BE2C (cell line): ENCODE measurements around the gene AFDN. TPM values are rescaled to one million over a fixed set of nuclear protein-coding genes. Genes with fewer than 3 reads are reported as not detected.

Experiments used
- DNase-seq: peaks from one replicate; pipeline ENCODE4 v3.0.0-alpha.2; 2020
- H3K27me3 ChIP-seq: fragments of 250-450 bp; sonication (Bioruptor Pico); 2 replicates; pipeline ENCODE4 v1.5.1; 2020; ENCODE audit warnings: mild to moderate bottlenecking
- H3K36me3 ChIP-seq: fragments of 250-450 bp; sonication (Bioruptor Pico); 2 replicates; pipeline ENCODE4 v1.5.1; 2020; ENCODE audit warnings: mild to moderate bottlenecking
- H3K4me1 ChIP-seq: fragments of 250-450 bp; sonication (Bioruptor Pico); 2 replicates; pipeline ENCODE4 v1.5.1; 2020
- H3K4me3 ChIP-seq: 2 replicates; pipeline ENCODE4 v1.5.1; 2011; ENCODE audit warnings: low read depth, low read length
- H3K9me3 ChIP-seq: fragments of 250-450 bp; sonication (Bioruptor Pico); 2 replicates; pipeline ENCODE4 v1.5.1; 2020
- CTCF ChIP-seq: IDR thresholded peaks from 2 replicates; pipeline ENCODE4 v1.5.1; 2012; ENCODE audit warnings: mild to moderate bottlenecking, low read depth, low read length
- polyA plus RNA-seq: library from polyadenylated mRNA; unstranded; fragments of >200 nt; gene quantifications from one replicate; pipeline ENCODE4 v1.2.1, GENCODE V29; 2012; ENCODE audit warnings: low read depth, missing spikeins; ENCODE audit not compliant: insufficient read length, insufficient read depth

Gene AFDN
- 69.0 TPM for polyA plus RNA-seq

GRCh38 chr6:167826896-167827582 lies at the start of gene AFDN:
AFDN (plus strand) TSS chr6:167826911; CDS start chr6:167827133, 222 bp downstream.
- no peak for DNase-seq
- peak within 1 kb of the TSS; percentile 90 for H3K4me3 ChIP-seq
- H3K9me3 ChIP-seq: no peaks in the 10 kb centered on the region
- H3K4me1 ChIP-seq: peaks cover 8% of the 10 kb centered on the region
- H3K27me3 ChIP-seq: no peaks in the 10 kb centered on the region
- no peaks in the 10 kb centered on the region for H3K36me3 ChIP-seq
- TF ChIP-seq CTCF: no peak

GRCh38 chr6:167778497-167779128 lies 48.1 kb upstream of the AFDN start:
- no peak for DNase-seq
- no peaks in the 10 kb centered on the region for H3K36me3 ChIP-seq
- no peaks in the 10 kb centered on the region for H3K27me3 ChIP-seq
- no peaks in the 10 kb centered on the region for H3K9me3 ChIP-seq
- H3K4me1 ChIP-seq: no peaks in the 10 kb centered on the region
- H3K4me3 ChIP-seq: no peak overlapping the region
- TF ChIP-seq CTCF: no peak

- Histone ChIP-seq H3K36me3 (no peaks in the 10 kb centered on the region), H3K4me3 (no peak overlapping the region), H3K9me3 (no peaks in the 10 kb centered on the region), H3K4me1 (no peaks in the 10 kb centered on the region), H3K27me3 (no peaks in the 10 kb centered on the region)
- no peak for TF ChIP-seq CTCF
- no peak for DNase-seq
Observed at GRCh38 chr6:167779129-167779992, 47.4 kb upstream of the AFDN start.

- H3K4me3 ChIP-seq: no peak overlapping the region
- no peaks in the 10 kb centered on the region for H3K27me3 ChIP-seq
- no peak for DNase-seq
- no peaks in the 10 kb centered on the region for H3K36me3 ChIP-seq
- no peaks in the 10 kb centered on the region; the same call in 1 of the 2 replicates for H3K9me3 ChIP-seq
- H3K4me1 ChIP-seq: no peaks in the 10 kb centered on the region
- TF ChIP-seq CTCF: no peak
Observed at GRCh38 chr6:167779993-167780655, 46.6 kb upstream of the AFDN start.

- H3K9me3 ChIP-seq: no peaks in the 10 kb centered on the region; the same call in 1 of the 2 replicates
- TF ChIP-seq CTCF: no peak
- no peaks in the 10 kb centered on the region for H3K36me3 ChIP-seq
- no peak for DNase-seq
- H3K4me1 ChIP-seq: no peaks in the 10 kb centered on the region
- no peak overlapping the region for H3K4me3 ChIP-seq
- no peaks in the 10 kb centered on the region for H3K27me3 ChIP-seq
Observed at GRCh38 chr6:167781066-167781767, 45.5 kb upstream of the AFDN start.
